GM18861 (cell line): ENCODE measurements around the gene PTGER2.

Experiments used
- ATAC-seq: cut with Tn5 transposase; IDR thresholded peaks from one replicate; pipeline ENCODE4 v1.9.1; 2021; ENCODE audit not compliant: unreplicated experiment

The PTGER2 gene

DNA sequence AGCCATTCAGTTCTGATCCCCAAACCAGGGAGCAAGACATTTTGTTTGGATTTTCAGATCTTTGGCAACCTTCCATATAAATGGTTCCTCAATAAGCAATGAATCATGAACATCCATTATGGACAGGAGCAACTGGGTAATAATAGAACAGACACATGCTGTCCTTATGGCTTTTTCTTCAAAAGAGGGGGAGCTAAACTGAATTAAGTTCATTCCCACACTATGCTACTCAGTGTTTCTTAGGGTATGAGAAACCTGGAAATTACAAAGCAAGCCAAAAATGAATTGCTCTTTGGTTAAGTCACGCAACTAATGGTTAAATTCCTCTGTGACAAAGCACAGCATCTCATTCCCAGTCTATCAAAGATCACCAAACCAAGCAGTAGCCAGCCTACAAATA lies 51.0 kb downstream of the PTGER2 start:
- ATAC-seq, result no peak

DNA sequence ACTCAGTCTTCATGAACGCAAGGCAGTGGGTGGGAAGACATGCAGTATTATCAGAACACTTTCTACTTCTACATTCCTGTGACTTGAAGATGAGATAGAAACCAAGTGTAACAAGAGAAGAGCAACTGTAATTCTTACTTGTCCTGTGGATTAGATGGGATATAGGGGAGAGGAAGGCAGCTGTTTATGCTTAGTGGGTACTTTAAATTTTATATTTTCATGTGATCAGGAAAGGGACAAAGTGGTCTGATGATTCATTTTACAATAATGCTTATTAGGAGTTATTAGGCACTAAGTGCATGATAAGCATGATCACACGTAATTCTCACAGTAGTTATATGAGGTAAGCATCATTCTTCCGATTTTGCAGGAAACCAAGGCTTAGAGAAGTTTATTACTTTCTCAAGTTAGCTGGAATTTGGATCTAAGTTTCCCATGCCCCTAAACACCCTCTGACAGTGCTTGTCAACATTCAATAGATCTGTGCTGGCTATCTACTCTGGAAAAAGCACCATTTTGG lies 52.7 kb downstream of the PTGER2 start:
- ATAC-seq, result no peak

DNA sequence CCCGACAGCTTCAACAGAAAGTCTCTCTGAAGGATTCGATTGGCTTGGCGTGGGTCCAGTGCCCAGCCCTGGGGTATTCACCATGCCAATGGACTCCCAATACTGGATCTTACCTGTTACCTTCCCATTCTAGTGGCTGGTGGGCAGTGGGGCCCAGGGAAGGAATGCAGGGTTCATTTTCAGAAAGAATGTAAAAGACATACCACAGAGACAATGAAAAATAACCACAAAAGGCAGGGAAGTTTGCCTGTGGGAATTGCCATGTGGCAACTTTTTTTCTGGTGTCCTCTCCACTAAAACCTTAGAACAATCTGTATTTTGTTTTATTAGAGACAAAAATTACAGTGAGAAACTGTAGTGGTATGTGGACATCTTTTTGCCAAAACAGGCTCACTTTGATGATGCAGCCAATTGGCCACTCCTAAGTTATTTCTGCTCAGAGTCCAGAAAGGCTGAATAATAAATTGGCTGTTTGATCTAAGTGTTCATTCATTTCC lies 55.2 kb downstream of the PTGER2 start:
- ATAC-seq, result no peak

DNA sequence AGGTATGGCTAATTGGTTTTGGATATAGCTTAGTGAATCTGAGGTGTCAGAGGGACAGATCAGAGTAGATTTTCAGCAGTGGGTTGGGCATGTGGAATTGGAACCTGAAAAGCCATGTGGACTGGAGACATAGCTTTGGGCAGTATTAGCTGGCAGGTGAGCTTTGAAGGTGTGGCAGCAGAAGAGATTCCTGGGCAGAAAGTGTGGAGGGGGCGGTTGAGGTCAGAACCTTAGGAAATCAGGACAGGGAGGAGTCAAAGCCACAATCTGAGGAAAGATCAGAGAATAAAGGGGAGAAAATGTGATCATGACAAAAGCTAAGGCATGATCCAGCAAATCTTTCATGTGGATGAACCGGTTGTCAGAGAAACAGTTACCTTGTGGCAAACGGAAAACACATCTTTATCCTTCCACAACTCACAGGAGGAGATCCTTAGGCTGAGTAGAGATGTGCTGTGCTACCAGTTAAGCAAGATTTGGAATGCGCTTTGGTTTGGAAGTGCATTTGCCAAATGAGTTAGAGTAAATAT lies 56.4 kb downstream of the PTGER2 start:
- ATAC-seq, result no peak

DNA sequence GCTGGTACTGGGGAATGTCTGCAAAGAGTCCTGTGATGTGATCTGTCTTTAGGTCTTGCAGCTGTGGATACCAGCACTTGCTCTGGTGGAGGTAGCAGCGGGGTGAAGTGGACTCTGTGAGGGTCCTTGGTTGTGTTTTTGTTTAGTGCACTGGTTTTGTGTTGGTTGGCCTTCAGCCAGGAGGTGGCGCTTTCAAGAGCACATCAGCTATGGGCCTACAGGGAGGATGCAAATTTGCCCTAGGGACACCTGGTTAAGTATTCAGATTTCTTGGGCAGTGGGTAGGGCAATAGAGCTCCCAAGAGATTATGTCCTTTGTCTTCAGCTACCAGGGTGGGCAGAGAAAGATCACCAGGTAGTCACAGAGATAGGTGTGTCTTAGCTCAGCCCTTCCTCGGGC lies 63.8 kb downstream of the PTGER2 start:
- no peak for ATAC-seq
